ENCODE data around the gene REXO1.

DNA sequence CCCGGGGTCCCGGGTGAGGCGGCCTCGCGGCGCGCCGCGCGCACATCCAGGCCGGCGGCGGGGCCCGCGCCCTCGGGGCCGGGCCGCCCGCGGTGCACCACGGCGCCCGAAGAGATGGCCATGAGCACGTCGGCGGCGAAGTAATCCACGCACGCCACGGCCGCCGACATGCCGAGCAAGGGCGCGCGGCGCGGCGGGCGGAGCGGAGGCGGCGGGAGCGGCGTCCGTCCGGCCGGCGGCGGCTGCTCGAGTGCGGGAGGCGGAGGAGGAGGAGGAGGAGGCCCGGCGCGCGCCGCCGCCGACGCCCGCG lies 15.0 kb upstream of the REXO1 start, which contains the start of gene KLF16:
- TF ChIP-seq CTCF (IDR thresholded peaks at IDR 0.05) (no peak), ZNF396 (CRISPR knock-in tag; IDR thresholded peaks at IDR 0.05; ENCODE audit: borderline replicate concordance) (no peak), SMAD3 (CRISPR knock-in tag; IDR thresholded peaks at IDR 0.05; ENCODE audit: borderline replicate concordance) (no peak), SMAD4 (CRISPR knock-in tag; IDR thresholded peaks at IDR 0.05) (no peak), ZNF532 (CRISPR knock-in tag; IDR thresholded peaks at IDR 0.05; ENCODE audit: borderline replicate concordance) (no peak), USF2 (CRISPR knock-in tag; IDR thresholded peaks at IDR 0.05) (no peak), ATF3 (CRISPR knock-in tag; conservative IDR thresholded peaks at IDR 0.05) (no peak), ZNF671 (CRISPR knock-in tag; IDR thresholded peaks at IDR 0.05) (no peak)
- TF ChIP-seq, protein P1, sequence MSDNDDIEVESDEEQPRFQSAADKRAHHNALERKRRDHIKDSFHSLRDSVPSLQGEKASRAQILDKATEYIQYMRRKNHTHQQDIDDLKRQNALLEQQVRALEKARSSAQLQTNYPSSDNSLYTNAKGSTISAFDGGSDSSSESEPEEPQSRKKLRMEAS (CRISPR knock-in tag; IDR thresholded peaks at IDR 0.05), result no peak
- TF ChIP-seq, protein P2, sequence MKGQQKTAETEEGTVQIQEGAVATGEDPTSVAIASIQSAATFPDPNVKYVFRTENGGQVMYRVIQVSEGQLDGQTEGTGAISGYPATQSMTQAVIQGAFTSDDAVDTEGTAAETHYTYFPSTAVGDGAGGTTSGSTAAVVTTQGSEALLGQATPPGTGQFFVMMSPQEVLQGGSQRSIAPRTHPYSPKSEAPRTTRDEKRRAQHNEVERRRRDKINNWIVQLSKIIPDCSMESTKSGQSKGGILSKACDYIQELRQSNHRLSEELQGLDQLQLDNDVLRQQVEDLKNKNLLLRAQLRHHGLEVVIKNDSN (CRISPR knock-in tag; IDR thresholded peaks at IDR 0.05), result no peak

All from WTC11 (cell line).